ENCODE measurements around the gene EFHD1.
A peak's percentile ranks its signal among the peaks of the same experiment; 100 is the strongest.
"Not testable (repeated sequence)": the region's sequence is repeated elsewhere in the genome, so short reads cannot be mapped to it uniquely, and the experiment has no call there.

EFHD1 gene

GRCh38 chr2:232622563-232622962 is 10.8 kb upstream of the EFHD1 start:
- no peak for DNase-seq

- no peak for DNase-seq
Measured at GRCh38 chr2:232623768-232624765, 9.3 kb upstream of the EFHD1 start.

- no peak for DNase-seq
Measured at GRCh38 chr2:232626584-232626983, 6.8 kb upstream of the EFHD1 start.

- DNase-seq, result no peak
Measured at GRCh38 chr2:232628466-232629128, 4.8 kb upstream of the EFHD1 start.

GRCh38 chr2:232629129-232629475 is 4.3 kb upstream of the EFHD1 start:
- DNase-seq, result no peak

- DNase-seq, result no peak
Measured at GRCh38 chr2:232632229-232632903, 1.0 kb upstream of the EFHD1 start.

GRCh38 chr2:232632904-232633412 is 446 bp upstream of the EFHD1 start:
- peak; percentile 45 for DNase-seq

GRCh38 chr2:232634206-232635150 is 1.1 kb downstream of the EFHD1 start:
- no peak for DNase-seq

- DNase-seq, result not testable (repeated sequence)
Measured at GRCh38 chr2:232635376-232635775, 2.0 kb downstream of the EFHD1 start.

GRCh38 chr2:232635820-232636219 is 2.4 kb downstream of the EFHD1 start:
- no peak for DNase-seq

GRCh38 chr2:232636788-232637420 is 3.5 kb downstream of the EFHD1 start:
- DNase-seq, result no peak

GRCh38 chr2:232637866-232638583 is 4.6 kb downstream of the EFHD1 start:
- no peak for DNase-seq

GRCh38 chr2:232641153-232641848 is 7.9 kb downstream of the EFHD1 start:
- DNase-seq, result no peak

GRCh38 chr2:232643147-232643425 is 9.7 kb downstream of the EFHD1 start:
- no peak for DNase-seq

- no peak for DNase-seq
Measured at GRCh38 chr2:232643813-232644347, 10.5 kb downstream of the EFHD1 start.

- DNase-seq, result no peak
Measured at GRCh38 chr2:232645061-232645460, 11.7 kb downstream of the EFHD1 start.

- DNase-seq, result no peak
Measured at GRCh38 chr2:232646726-232647125, 13.3 kb downstream of the EFHD1 start.

- DNase-seq, result no peak
Measured at GRCh38 chr2:232647261-232647660, 13.9 kb downstream of the EFHD1 start.

- DNase-seq, result no peak
Measured at GRCh38 chr2:232649033-232649432, 15.6 kb downstream of the EFHD1 start.

GRCh38 chr2:232652505-232652851 is 19.1 kb downstream of the EFHD1 start:
- DNase-seq, result no peak
